SK-N-SH treated with all-trans-retinoic acid at 6 μM for 48 hours (cell line): Measurements from ENCODE around the gene ALMS1.

Source experiments
- ARNTL ChIP-seq: fragments of 450-650 bp; formaldehyde crosslinking; IDR thresholded peaks from 2 replicates; pipeline ENCODE4 v1.5.0; 2020; ENCODE audit warnings: low read depth, mild to moderate bottlenecking, moderate library complexity, borderline replicate concordance
- CSRNP3 ChIP-seq: fragments of 250-450 bp; sonication (Bioruptor Pico); IDR thresholded peaks from 2 replicates; pipeline ENCODE4 v1.5.1; 2021; ENCODE audit warnings: mild to moderate bottlenecking, moderate library complexity
- ISL1 ChIP-seq: fragments of 250-450 bp; sonication (Bioruptor Pico); IDR thresholded peaks from 2 replicates; pipeline ENCODE4 v2.1.2; 2022; ENCODE audit warnings: mild to moderate bottlenecking, moderate library complexity
- OSR1 ChIP-seq: fragments of 250-450 bp; sonication (Bioruptor Pico); IDR thresholded peaks from 2 replicates; pipeline ENCODE4 v1.8.0; 2022; ENCODE audit warnings: moderate library complexity, mild to moderate bottlenecking, inconsistent platforms
- POU6F1 ChIP-seq: fragments of 250-450 bp; sonication (Bioruptor Pico); IDR thresholded peaks from 2 replicates; pipeline ENCODE4 v1.8.0; 2021; ENCODE audit warnings: low read depth, mild to moderate bottlenecking, moderate library complexity, borderline replicate concordance
- TOX ChIP-seq: fragments of 250-450 bp; sonication (Bioruptor Pico); IDR thresholded peaks from 2 replicates; pipeline ENCODE4 v1.8.0; 2021; ENCODE audit warnings: mild to moderate bottlenecking, moderate library complexity, borderline replicate concordance
- ZC3H10 ChIP-seq: fragments of 250-450 bp; sonication (Bioruptor Pico); IDR thresholded peaks from 2 replicates; pipeline ENCODE4 v1.5.1; 2021; ENCODE audit warnings: mild to moderate bottlenecking, moderate library complexity
- ZFP30 ChIP-seq: fragments of 450-650 bp; formaldehyde crosslinking; IDR thresholded peaks from 2 replicates; pipeline ENCODE4 v1.5.0; 2022; ENCODE audit warnings: mild to moderate bottlenecking, moderate library complexity
- ZNF565 ChIP-seq: fragments of 450-650 bp; formaldehyde crosslinking; conservative IDR thresholded peaks from 2 replicates; pipeline ENCODE4 v1.5.0; 2020; ENCODE audit warnings: low read depth, mild to moderate bottlenecking, moderate library complexity
- ZNF70 ChIP-seq: fragments of 450-650 bp; formaldehyde crosslinking; IDR thresholded peaks from 2 replicates; pipeline ENCODE4 v1.5.0; 2020; ENCODE audit warnings: mild to moderate bottlenecking, moderate library complexity
- ZNF8 ChIP-seq: fragments of 450-650 bp; formaldehyde crosslinking; IDR thresholded peaks from 2 replicates; pipeline ENCODE4 v1.5.0; 2020; ENCODE audit warnings: mild to moderate bottlenecking, moderate library complexity
- TF ChIP-seq, protein P1 (sequence below): fragments of 250-450 bp; sonication (Bioruptor Pico); IDR thresholded peaks from 2 replicates; pipeline ENCODE4 v1.8.0; 2020; ENCODE audit warnings: mild to moderate bottlenecking, moderate library complexity, borderline replicate concordance

GRCh38 chr2:73418343-73418742, 32.7 kb downstream of the ALMS1 start:
- TF ChIP-seq ZNF8 (CRISPR knock-in tag) (no peak), TOX (no peak), ARNTL (CRISPR knock-in tag) (no peak), ZFP30 (CRISPR knock-in tag) (no peak), POU6F1 (CRISPR knock-in tag) (no peak), OSR1 (CRISPR knock-in tag) (no peak), CSRNP3 (CRISPR knock-in tag) (no peak), ZC3H10 (CRISPR knock-in tag) (no peak), ZNF565 (CRISPR knock-in tag) (no peak), ZNF70 (no peak), ISL1 (CRISPR knock-in tag) (no peak)
- TF ChIP-seq, protein P1, sequence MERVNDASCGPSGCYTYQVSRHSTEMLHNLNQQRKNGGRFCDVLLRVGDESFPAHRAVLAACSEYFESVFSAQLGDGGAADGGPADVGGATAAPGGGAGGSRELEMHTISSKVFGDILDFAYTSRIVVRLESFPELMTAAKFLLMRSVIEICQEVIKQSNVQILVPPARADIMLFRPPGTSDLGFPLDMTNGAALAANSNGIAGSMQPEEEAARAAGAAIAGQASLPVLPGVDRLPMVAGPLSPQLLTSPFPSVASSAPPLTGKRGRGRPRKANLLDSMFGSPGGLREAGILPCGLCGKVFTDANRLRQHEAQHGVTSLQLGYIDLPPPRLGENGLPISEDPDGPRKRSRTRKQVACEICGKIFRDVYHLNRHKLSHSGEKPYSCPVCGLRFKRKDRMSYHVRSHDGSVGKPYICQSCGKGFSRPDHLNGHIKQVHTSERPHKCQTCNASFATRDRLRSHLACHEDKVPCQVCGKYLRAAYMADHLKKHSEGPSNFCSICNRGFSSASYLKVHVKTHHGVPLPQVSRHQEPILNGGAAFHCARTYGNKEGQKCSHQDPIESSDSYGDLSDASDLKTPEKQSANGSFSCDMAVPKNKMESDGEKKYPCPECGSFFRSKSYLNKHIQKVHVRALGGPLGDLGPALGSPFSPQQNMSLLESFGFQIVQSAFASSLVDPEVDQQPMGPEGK: no peak
